ENCODE results near the gene FTH1. TPM values are rescaled to one million over a fixed set of nuclear protein-coding genes. Genes with fewer than 3 reads are reported as not detected.

FTH1 gene
- total and polyA plus RNA-seq, 2 of the 13 experiments (the other 11 are each of a cell fraction or from before 2014, with no cell fraction given) = 607 to 760 TPM

- TF ChIP-seq ZXDC (CRISPR knock-in tag; IDR thresholded peaks at IDR 0.05) = peak; percentile 83; the same call in 1 of the 2 replicates
- peak; percentile 91; the same call in 2 of the 3 replicates for TF ChIP-seq MXI1 (IDR thresholded peaks at IDR 0.05; ENCODE audit: borderline replicate concordance, low read depth, low read length)
- peak; percentile 87 for TF ChIP-seq FOXA3 (CRISPR knock-in tag; IDR thresholded peaks at IDR 0.05)
- peak; percentile 60; the same call in 1 of the 2 replicates for TF ChIP-seq ZNF329 (CRISPR knock-in tag; IDR thresholded peaks at IDR 0.05; ENCODE audit: low read depth)
- peak; percentile 66 for TF ChIP-seq PPARG (CRISPR knock-in tag; conservative IDR thresholded peaks at IDR 0.05)
- peak; percentile 86; the same call in 1 of the 2 replicates for TF ChIP-seq HOXA5 (CRISPR knock-in tag; IDR thresholded peaks at IDR 0.05)
- TF ChIP-seq ZNF468 (CRISPR knock-in tag; IDR thresholded peaks at IDR 0.05) = no peak
- TF ChIP-seq DRAP1 (CRISPR knock-in tag; IDR thresholded peaks at IDR 0.05) = peak; percentile 86
- peak; percentile 95 for TF ChIP-seq STAT6 (CRISPR knock-in tag; IDR thresholded peaks at IDR 0.05; ENCODE audit: borderline replicate concordance)
- peak; percentile 97 for TF ChIP-seq ZNF746 (CRISPR knock-in tag; IDR thresholded peaks at IDR 0.05)
- 0 out of 2 replicates have a peak, but pooled peaks have one; percentile 10 for TF ChIP-seq ZNF225 (CRISPR knock-in tag; IDR thresholded peaks at IDR 0.05)
- peak; percentile 24; the same call in 1 of the 2 replicates for TF ChIP-seq JUND (CRISPR knock-in tag; IDR thresholded peaks at IDR 0.05)
- no peak for TF ChIP-seq ZBTB40 (IDR thresholded peaks at IDR 0.05)
- no peak for TF ChIP-seq ZBTB40 (CRISPR knock-in tag; IDR thresholded peaks at IDR 0.05)
These were observed 5.4 kb upstream of the FTH1 start (continued) for GRCh38 chr11:61972672-61973475.

All from HepG2 (cell line).